HepG2 (cell line): ENCODE measurements around the gene ZNF491. TPM values are rescaled to one million over a fixed set of nuclear protein-coding genes. Genes with fewer than 3 reads are reported as not detected.

Experiments used
- FOXA3 ChIP-seq: IDR thresholded peaks from 2 replicates; pipeline ENCODE4 v1.6.1; 2016; ENCODE audit warnings: missing genetic modification reagents, missing compliant biosample characterization
- GFI1 ChIP-seq: sonication (generic); formaldehyde crosslinking; IDR thresholded peaks from 2 replicates; pipeline ENCODE4 v1.5.0; 2020; ENCODE audit warnings: missing genetic modification reagents, mild to moderate bottlenecking, borderline replicate concordance
- HDAC2 ChIP-seq: sonication (generic); formaldehyde crosslinking; IDR thresholded peaks from 2 replicates; pipeline ENCODE4 v1.4.0; 2020; ENCODE audit warnings: missing genetic modification reagents
- KLF12 ChIP-seq: sonication (generic); formaldehyde crosslinking; IDR thresholded peaks from 2 replicates; pipeline ENCODE4 v1.4.0; 2020; ENCODE audit warnings: missing genetic modification reagents, borderline replicate concordance
- MAF1 ChIP-seq: sonication (generic); formaldehyde crosslinking; IDR thresholded peaks from 2 replicates; pipeline ENCODE4 v1.5.0; 2020; ENCODE audit warnings: missing genetic modification reagents, borderline replicate concordance
- NBN ChIP-seq: fragments of 450-650 bp; conservative IDR thresholded peaks from 2 replicates; pipeline ENCODE4 v1.6.1; 2017
- PATZ1 ChIP-seq: sonication (generic); formaldehyde crosslinking; IDR thresholded peaks from 2 replicates; pipeline ENCODE4 v1.4.0; 2020; ENCODE audit warnings: missing genetic modification reagents
- PCBP1 ChIP-seq: fragments of 200-400 bp; formaldehyde crosslinking; IDR thresholded peaks from 2 replicates; pipeline ENCODE4 v1.6.1; 2017; ENCODE audit warnings: mild to moderate bottlenecking, low read depth, low read length, borderline replicate concordance
- SALL1 ChIP-seq: sonication (generic); formaldehyde crosslinking; IDR thresholded peaks from 2 replicates; pipeline ENCODE4 v1.8.0; 2022; ENCODE audit warnings: mild to moderate bottlenecking, missing genetic modification reagents
- SOX5 ChIP-seq: IDR thresholded peaks from 2 replicates; pipeline ENCODE4 v1.6.1; 2016; ENCODE audit warnings: borderline replicate concordance
- ZBTB20 ChIP-seq: sonication (generic); formaldehyde crosslinking; IDR thresholded peaks from 2 replicates; pipeline ENCODE4 v1.8.1; 2023; ENCODE audit warnings: missing genetic modification reagents, low read depth, mild to moderate bottlenecking, borderline replicate concordance
- ZBTB3 ChIP-seq: sonication (generic); formaldehyde crosslinking; IDR thresholded peaks from 2 replicates; pipeline ENCODE4 v1.4.0; 2020; ENCODE audit warnings: low read depth, mild to moderate bottlenecking, moderate library complexity, missing genetic modification reagents, borderline replicate concordance
- ZBTB33 ChIP-seq: sonication (generic); formaldehyde crosslinking; IDR thresholded peaks from 2 replicates; pipeline ENCODE4 v1.4.0; 2020; ENCODE audit warnings: missing genetic modification reagents
- ZNF614 ChIP-seq: IDR thresholded peaks from 2 replicates; pipeline ENCODE4 v1.6.1; 2018; ENCODE audit warnings: missing biosample characterization, missing genetic modification reagents, inconsistent platforms, borderline replicate concordance
- ZNF691 ChIP-seq: sonication (generic); formaldehyde crosslinking; IDR thresholded peaks from 2 replicates; pipeline ENCODE4 v1.4.0; 2020; ENCODE audit warnings: missing genetic modification reagents, low read depth, mild to moderate bottlenecking, borderline replicate concordance
- ZNF746 ChIP-seq: sonication (generic); formaldehyde crosslinking; IDR thresholded peaks from 2 replicates; pipeline ENCODE4 v1.8.0; 2022; ENCODE audit warnings: mild to moderate bottlenecking, missing genetic modification reagents
- ZNF776 ChIP-seq: sonication (generic); formaldehyde crosslinking; IDR thresholded peaks from 2 replicates; pipeline ENCODE4 v1.4.0; 2020; ENCODE audit warnings: mild to moderate bottlenecking, missing genetic modification reagents
- ZSCAN30 ChIP-seq: sonication (generic); formaldehyde crosslinking; IDR thresholded peaks from 2 replicates; pipeline ENCODE4 v1.5.0; 2020; ENCODE audit warnings: mild to moderate bottlenecking, missing genetic modification reagents
- polyA plus RNA-seq, 8 experiments: library from polyadenylated mRNA; depleted of rRNA in 3 of 8; stranded (reverse) in 7 of 8; unstranded in 1 of 8; fragments of >200 nt; fragmentation: Illumina TruSeq in 4 of 8; extraction: Trizol in 4 of 8; gene quantifications; 2 replicates each; pipeline versions ENCODE4 v1.2.1 to v1.2.3, GENCODE V29; 2011 to 2016; ENCODE audit warnings: low read depth in 4 of 8, missing spikeins in 1 of 8, mixed read lengths in 1 of 8; ENCODE audit not compliant: insufficient read depth in 1 of 8
- total RNA-seq, 5 experiments: library from RNA; depleted of rRNA; stranded (reverse); fragments of >200 nt; fragmentation: Illumina TruSeq; extraction: Trizol; gene quantifications; 2 replicates each; pipeline ENCODE4 v1.2.3, GENCODE V29; 2016; ENCODE audit warnings: low read depth in 1 of 5
- TF ChIP-seq, protein P1 (sequence below): sonication (generic); formaldehyde crosslinking; IDR thresholded peaks from 2 replicates; pipeline ENCODE4 v1.8.0; 2022; ENCODE audit warnings: missing genetic modification reagents, low read depth, mild to moderate bottlenecking, borderline replicate concordance
- TF ChIP-seq, protein P2 (sequence below): sonication (generic); formaldehyde crosslinking; IDR thresholded peaks from 2 replicates; pipeline ENCODE4 v1.5.1; 2020; ENCODE audit warnings: missing genetic modification reagents, mild to moderate bottlenecking, borderline replicate concordance

ZNF491 gene
- total and polyA plus RNA-seq, 2 of the 13 experiments (the other 11 are each of a cell fraction or from before 2014, with no cell fraction given) = 0.57 to 2.2 TPM

GRCh38 chr19:11766597-11767591, 31.4 kb upstream of the ZNF491 start, which contains the start of gene ZNF441 (continued):
- TF ChIP-seq GFI1 (CRISPR knock-in tag) (peak; percentile 62; the same call in 1 of the 2 replicates), MAF1 (no peak), HDAC2 (CRISPR knock-in tag) (peak; percentile 70), SOX5 (CRISPR knock-in tag) (no peak), ZNF746 (CRISPR knock-in tag) (no peak), ZNF691 (CRISPR knock-in tag) (peak; percentile 55; the same call in 1 of the 2 replicates), ZNF776 (CRISPR knock-in tag) (no peak), ZBTB33 (CRISPR knock-in tag) (no peak), KLF12 (no peak), ZBTB20 (CRISPR knock-in tag) (peak; percentile 36; the same call in 1 of the 2 replicates), PATZ1 (CRISPR knock-in tag) (peak; percentile 15; the same call in 1 of the 2 replicates), ZBTB3 (no peak), PCBP1 (no peak), SALL1 (CRISPR knock-in tag) (peak; percentile 69), ZSCAN30 (no peak), FOXA3 (CRISPR knock-in tag) (no peak; the same call in 1 of the 2 replicates), ZNF614 (CRISPR knock-in tag) (peak; percentile 69; the same call in 1 of the 2 replicates), NBN (no peak)
- TF ChIP-seq, protein P1, sequence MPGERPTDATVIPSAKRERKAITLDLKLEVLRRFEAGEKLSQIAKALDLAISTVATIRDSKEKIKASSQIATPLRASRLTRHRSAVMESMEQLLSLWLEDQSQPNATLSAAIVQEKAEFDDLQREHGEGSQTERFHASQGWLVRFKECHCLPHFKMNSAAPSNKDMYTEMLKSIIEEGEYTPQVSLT (CRISPR knock-in tag) = no peak
- TF ChIP-seq, protein P2, sequence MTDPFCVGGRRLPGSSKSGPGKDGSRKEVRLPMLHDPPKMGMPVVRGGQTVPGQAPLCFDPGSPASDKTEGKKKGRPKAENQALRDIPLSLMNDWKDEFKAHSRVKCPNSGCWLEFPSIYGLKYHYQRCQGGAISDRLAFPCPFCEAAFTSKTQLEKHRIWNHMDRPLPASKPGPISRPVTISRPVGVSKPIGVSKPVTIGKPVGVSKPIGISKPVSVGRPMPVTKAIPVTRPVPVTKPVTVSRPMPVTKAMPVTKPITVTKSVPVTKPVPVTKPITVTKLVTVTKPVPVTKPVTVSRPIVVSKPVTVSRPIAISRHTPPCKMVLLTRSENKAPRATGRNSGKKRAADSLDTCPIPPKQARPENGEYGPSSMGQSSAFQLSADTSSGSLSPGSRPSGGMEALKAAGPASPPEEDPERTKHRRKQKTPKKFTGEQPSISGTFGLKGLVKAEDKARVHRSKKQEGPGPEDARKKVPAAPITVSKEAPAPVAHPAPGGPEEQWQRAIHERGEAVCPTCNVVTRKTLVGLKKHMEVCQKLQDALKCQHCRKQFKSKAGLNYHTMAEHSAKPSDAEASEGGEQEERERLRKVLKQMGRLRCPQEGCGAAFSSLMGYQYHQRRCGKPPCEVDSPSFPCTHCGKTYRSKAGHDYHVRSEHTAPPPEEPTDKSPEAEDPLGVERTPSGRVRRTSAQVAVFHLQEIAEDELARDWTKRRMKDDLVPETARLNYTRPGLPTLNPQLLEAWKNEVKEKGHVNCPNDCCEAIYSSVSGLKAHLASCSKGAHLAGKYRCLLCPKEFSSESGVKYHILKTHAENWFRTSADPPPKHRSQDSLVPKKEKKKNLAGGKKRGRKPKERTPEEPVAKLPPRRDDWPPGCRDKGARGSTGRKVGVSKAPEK (CRISPR knock-in tag) = no peak
